SU-DHL-6 (cell line): ENCODE measurements around the gene SVIL.

Source experiments
- EZH2phosphoT487 ChIP-seq: fragments of 200-600 bp; sonication (generic), shearing (Covaris generic); conservative IDR thresholded peaks from 2 replicates; pipeline ENCODE4 v1.6.1; 2018; ENCODE audit warnings: mild to moderate bottlenecking, antibody characterized with exemption, low read length, moderate library complexity, mixed read lengths
- TF ChIP-seq, protein P1 (sequence below): fragments of 200-600 bp; sonication (generic); IDR thresholded peaks from one replicate; pipeline ENCODE4 v1.5.1; 2017; ENCODE audit warnings: antibody characterized with exemption, mild to moderate bottlenecking, low read length, moderate library complexity; ENCODE audit not compliant: insufficient read depth, poor library complexity, severe bottlenecking

DNA sequence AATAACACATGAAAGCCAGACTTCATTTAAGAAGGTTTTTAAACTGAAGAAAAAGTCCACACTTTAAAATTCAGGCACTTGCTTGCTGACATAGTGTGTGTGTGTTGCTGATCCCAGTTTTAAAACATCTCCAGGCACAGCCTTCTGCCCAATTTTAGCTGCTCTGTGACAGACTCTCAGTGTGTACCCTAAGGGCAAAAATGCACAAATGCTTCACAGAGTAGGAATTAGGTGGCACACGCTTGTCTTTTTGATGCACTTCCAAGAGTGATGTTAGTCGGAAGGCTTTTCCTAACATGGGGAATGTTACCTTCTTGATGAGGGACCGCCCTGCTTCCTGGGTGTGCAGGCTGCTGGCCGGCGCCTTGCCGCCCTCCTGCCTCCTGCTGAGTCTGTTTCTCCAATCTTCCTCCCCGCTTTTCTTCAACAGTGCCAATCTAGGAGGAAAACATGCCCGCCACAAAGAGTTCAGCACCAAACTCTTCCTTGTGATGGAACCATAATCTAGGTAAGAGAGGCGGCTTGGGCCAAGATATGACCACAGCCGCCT, 122.3 kb downstream of the SVIL start:
- TF ChIP-seq, protein P1, sequence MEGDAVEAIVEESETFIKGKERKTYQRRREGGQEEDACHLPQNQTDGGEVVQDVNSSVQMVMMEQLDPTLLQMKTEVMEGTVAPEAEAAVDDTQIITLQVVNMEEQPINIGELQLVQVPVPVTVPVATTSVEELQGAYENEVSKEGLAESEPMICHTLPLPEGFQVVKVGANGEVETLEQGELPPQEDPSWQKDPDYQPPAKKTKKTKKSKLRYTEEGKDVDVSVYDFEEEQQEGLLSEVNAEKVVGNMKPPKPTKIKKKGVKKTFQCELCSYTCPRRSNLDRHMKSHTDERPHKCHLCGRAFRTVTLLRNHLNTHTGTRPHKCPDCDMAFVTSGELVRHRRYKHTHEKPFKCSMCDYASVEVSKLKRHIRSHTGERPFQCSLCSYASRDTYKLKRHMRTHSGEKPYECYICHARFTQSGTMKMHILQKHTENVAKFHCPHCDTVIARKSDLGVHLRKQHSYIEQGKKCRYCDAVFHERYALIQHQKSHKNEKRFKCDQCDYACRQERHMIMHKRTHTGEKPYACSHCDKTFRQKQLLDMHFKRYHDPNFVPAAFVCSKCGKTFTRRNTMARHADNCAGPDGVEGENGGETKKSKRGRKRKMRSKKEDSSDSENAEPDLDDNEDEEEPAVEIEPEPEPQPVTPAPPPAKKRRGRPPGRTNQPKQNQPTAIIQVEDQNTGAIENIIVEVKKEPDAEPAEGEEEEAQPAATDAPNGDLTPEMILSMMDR, result no peak
- TF ChIP-seq EZH2phosphoT487, result no peak
